ENCODE data around the gene C1orf141. TPM values are rescaled to one million over a fixed set of nuclear protein-coding genes. Genes with fewer than 3 reads are reported as not detected.

Gene C1orf141
- total and polyA plus RNA-seq, 2 of the 8 experiments (the other 6 are each of a cell fraction or from before 2014, with no cell fraction given) = not detected

- no peak for TF ChIP-seq CHD7 (IDR thresholded peaks at IDR 0.05; ENCODE audit: insufficient replicate concordance, low read length)
- no peak for TF ChIP-seq ATF3 (IDR thresholded peaks at IDR 0.05; ENCODE audit: insufficient read depth, low read depth, low read length)
- no peak for TF ChIP-seq HDAC2 (IDR thresholded peaks at IDR 0.05; ENCODE audit: borderline replicate concordance in 1 of 2, low read depth in 2 of 2, low read length in 2 of 2)
- TF ChIP-seq USF2 (IDR thresholded peaks at IDR 0.05; ENCODE audit: low read length) = no peak
- TF ChIP-seq KDM4A (IDR thresholded peaks at IDR 0.05; ENCODE audit: low read depth, low read length, severe bottlenecking) = no peak
- TF ChIP-seq SP2 (IDR thresholded peaks at IDR 0.05; ENCODE audit: low read length) = no peak
- TF ChIP-seq ASH2L (IDR thresholded peaks at IDR 0.05; ENCODE audit: low read length) = no peak
These were observed 1.6 kb downstream of the C1orf141 start (continued) for GRCh38 chr1:67133177-67133576.

Measured in H1 (cell line).